Activated naive CD8-positive, alpha-beta T cell treated with anti-CD3 and anti-CD28 coated beads, Interleukin-2, amount 50 U/mL, for 16 hours (primary cell): Measurements from ENCODE around the gene TVP23A.
"Not testable (repeated sequence)": the region's sequence is repeated elsewhere in the genome, so short reads cannot be mapped to it uniquely, and the experiment has no call there.

Experiments used
- DNase-seq: peaks from one replicate; pipeline ENCODE4 v3.0.0-alpha.2; 2020; ENCODE audit warnings: low read depth, low spot score

The TVP23A gene

GRCh38 chr16:10806698-10807097 is 11.9 kb downstream of the TVP23A start:
- no peak for DNase-seq

DNA sequence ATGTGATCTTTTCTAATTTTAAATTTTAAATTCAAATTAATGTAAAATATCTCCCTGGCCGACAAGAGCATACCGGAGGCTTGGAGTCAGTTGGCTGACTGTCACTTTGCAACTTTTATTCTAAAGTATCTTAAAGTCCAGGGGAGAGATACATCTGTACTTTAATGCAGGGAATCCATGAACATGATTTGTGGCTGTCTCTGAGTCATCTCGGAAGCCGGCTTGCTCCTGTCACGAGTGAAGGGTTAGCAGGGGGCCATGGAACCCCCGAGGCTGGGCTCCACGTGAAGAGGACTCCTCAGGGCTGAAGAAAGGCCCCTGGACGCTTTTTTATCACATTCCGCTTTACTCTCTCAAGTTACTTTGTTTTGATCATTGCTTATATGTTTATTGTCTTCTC is 13.3 kb downstream of the TVP23A start:
- no peak for DNase-seq

- no peak for DNase-seq
Measured at GRCh38 chr16:10799736-10800135, 18.9 kb downstream of the TVP23A start.

GRCh38 chr16:10791048-10791447 is 27.5 kb downstream of the TVP23A start:
- no peak for DNase-seq

GRCh38 chr16:10788630-10789029 is 30.0 kb downstream of the TVP23A start:
- DNase-seq: not testable (repeated sequence)

DNA sequence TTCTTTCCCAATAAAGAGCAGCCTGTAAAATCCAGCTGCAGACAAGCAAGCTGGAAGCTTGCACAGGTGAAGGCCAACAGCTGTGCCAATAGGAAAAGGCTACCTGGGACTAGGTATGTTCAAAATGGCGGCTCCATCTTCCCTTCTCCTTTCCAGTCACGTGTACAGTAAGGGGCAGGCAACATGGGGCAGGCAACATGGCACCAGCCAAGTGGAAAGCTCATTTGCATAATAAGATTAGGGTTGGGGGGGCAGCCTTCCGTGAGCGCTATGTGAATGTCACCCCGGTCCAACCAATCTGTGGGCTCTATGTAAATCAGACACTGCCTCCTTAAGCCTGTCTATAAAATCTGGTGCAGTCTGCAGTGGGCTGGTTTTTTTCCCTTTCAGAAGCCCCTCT is 31.3 kb downstream of the TVP23A start:
- no peak for DNase-seq

DNA sequence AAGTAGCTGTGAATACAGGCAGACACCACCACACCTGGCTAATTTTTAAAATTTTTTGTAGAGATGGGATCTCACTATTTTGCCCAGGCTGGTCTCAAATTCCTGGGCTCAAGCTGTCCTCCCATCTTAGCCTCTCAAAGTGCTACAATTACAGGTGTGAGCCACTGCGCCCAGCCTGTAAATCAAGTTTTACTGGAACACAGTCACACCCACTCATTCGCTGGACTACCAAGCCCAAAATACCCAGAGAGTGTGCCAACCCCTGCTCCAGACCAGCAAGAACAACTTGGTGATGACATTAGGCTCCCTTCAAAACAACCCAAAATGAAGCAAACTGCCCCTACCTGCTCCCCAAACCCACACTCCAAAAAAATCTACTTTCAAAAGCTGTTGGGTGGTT is 36.0 kb downstream of the TVP23A start:
- no peak for DNase-seq

DNA sequence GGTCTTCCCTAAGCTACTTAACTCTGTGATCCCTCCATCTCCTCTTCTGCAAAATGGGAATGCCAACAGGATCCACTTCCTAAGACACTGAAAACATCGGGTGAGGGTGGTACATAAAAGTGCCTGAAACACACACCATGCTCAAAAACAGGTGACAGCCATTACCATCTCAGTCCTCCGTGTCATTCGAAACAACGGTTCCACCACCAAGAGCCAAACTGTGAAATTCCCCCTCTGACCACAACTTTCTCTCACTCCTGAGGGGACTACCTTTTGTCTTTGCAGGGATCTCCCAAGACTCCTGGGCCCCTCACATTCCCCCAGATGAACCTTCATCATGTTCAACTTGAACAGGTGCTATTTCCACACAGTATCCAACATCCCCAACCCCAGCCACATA is 38.0 kb downstream of the TVP23A start:
- no peak for DNase-seq

GRCh38 chr16:10779908-10780307 is 38.7 kb downstream of the TVP23A start:
- not testable (repeated sequence) for DNase-seq

DNA sequence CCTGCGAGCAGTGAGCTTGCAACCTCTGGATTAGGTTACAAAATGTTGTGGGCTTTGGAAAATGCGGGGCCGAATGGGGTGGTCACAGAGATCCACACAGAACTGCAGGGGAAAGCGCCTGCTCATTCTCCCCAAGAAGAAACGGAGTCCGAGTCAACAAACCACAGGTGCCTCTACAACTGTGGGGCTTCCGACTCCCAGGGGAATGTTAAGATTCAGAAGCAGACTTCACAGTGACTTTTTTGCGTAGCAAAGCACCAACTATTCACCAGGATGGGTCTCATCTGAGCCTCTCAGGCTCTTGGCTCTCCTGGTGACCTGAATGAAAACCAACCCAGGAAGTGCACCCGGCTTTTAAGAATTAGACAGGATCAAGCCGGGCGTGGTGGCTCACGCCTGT is 41.2 kb downstream of the TVP23A start:
- no peak for DNase-seq

DNA sequence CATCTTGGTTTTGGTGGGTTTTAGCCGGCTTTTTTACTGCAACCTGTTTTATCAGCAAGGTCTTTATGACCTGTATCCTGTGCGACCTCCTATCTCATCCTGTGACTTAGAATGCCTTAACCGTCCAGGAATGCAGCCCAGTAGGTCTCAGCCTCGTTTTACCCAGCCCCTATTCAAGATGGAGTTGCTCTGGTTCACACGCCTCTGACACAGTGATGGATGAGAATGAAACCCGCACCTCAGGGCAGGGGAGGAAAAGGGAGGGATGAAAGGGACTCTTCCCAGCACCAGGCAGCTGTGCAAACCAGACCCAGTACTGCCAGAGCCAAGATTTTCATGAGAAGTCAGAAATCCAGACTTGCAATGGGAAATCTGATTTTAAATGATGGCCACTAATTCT is 41.7 kb downstream of the TVP23A start:
- DNase-seq: not testable (repeated sequence)

DNA sequence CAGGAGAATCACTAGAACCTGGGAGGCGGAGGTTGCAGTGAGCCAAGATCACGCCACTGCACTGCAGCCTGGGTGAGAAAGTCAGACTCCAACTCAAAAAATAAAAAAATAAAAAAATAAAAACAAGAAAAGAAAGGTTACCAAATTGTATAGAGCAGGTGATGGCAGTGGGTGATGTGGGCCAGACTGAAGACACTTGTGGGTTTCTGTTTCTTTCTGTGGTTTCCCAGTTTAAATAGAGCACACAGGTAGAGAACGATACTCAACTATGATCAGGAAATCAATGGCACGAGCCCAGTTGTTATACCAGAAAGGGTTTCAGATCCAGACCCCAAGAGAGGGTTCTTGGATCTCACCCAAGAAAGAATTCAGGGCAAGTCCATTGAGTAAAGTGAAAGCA is 42.3 kb downstream of the TVP23A start:
- DNase-seq: no peak

- no peak for DNase-seq
Measured at GRCh38 chr16:10770907-10771306, 47.7 kb downstream of the TVP23A start.

- no peak for DNase-seq
Measured at GRCh38 chr16:10769381-10769780, 49.2 kb downstream of the TVP23A start.

- no peak for DNase-seq
Measured at GRCh38 chr16:10767127-10767526, 51.5 kb downstream of the TVP23A start.

DNA sequence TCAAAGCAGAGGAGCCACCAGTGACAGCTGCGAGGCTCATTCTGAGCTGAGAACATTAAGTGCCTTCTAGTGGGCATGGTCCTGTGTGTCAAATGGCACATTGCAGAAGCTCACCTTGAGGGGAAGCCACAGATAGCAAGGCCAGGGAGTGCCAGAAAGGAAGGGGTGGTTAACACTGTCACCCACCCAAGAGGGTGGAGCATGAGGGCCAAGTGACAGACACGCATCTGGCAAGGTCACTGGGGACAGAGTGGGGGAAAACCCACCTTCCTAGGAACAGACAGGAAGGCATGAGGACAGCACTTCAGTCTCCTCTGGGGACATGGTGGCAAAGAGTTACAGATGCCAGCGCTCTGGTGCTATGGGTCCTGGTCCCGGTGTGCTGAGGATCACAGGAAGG is 52.8 kb downstream of the TVP23A start:
- no peak for DNase-seq

GRCh38 chr16:10763456-10763855 is 55.1 kb downstream of the TVP23A start:
- no peak for DNase-seq

DNA sequence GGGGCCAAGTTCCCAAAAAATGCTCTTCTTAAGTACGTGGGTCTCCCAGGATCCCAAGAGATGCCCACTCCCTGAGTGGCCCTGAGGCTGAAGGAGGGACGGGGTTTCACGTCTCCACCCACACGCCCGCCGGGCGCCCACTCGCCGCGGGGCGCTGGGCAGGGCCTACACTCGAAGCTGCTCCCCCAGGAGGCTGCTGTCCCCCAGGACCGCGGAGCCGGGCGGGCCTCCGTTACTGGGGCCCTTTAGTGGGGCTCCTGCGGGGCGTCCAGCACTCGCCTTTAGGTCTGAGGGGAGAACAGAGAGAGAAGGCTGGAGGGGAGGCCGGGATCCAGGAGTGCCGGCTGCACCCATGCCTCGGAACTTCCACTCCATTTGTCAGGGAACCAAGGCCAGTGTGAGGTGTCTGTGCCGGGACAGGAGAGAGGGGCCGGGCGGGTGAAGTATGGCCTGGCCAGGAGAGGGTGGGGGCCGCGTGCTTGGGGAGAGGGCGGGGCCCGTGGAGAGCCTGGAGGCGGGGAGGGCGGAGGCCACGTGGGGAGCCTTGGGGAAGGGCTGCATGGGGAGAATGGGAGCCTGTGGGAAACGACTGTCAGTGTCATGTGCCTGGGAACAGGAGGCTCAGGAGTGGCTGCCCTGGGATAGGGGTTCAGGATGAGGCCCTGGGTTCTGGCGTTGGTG is 56.1 kb downstream of the TVP23A start:
- no peak for DNase-seq

DNA sequence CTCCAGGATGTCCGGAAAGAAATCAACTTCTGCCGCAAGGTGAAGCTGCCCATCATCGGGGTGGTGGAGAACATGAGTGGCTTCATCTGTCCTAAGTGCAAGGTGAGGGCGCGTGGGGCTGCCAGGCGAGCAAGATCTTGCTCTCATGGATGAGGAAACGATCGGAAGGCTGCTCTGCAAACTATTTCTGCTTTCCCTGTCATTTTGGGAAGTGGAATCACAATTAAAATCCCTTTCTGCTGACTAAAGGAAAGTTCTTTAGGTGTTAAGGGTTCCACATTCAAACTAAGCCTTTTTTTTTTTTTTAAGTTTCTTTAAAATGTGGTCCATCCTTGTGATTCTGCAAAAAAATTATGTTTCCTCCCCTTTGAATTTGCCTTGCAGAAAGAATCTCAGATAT is 57.2 kb downstream of the TVP23A start:
- DNase-seq: no peak

DNA sequence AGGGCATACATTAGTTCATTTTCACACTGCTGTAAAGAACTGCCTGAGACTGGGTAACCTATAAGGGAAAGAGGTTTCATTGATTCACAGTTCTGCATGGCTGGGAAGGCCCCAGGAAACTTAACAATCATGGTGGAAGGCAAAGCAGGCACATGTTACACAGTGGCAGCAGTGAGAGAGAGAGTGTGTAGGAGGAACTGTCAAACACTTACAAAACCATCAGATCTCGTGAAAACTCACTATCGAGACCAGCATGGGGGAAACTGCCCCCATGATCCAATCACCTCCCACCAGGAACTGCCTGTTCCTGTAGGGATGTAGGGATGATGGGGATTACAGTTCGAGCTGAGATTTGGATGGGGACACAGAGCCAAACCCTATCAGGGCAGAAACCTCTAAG is 57.7 kb downstream of the TVP23A start:
- DNase-seq: no peak

- no peak for DNase-seq
Measured at GRCh38 chr16:10756574-10756973, 62.0 kb downstream of the TVP23A start.

DNA sequence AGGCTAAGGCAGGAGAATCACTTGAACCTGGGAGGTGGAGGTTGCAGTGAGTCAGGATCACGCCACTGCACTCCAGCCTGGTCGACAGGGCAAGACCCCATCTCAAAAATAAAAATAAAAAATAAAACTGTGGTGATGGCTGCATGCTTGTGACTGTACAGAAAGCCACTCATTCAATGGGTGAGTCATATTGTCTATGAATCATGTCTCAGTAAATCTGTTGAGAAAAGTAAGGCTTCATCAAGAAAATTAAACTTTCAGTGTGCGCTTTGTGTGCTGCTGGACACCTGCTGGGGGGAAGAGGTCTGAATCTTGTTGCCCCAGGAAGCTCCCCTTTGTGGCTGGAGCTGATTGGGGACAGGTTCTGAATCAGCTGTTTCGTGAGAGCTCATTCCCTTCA is 63.7 kb downstream of the TVP23A start:
- DNase-seq: no peak

GRCh38 chr16:10753670-10754069 is 64.9 kb downstream of the TVP23A start:
- no peak for DNase-seq

- no peak for DNase-seq
Measured at GRCh38 chr16:10752843-10753523, 65.6 kb downstream of the TVP23A start.
